DND-41 (cell line): ENCODE measurements around the gene EML3.
A peak's percentile ranks its signal among the peaks of the same experiment; 100 is the strongest.

ENCODE experiments used
- ATAC-seq: fragments of 200-7000 bp; cut with Tn5 transposase; 3 replicates; pipeline ENCODE4 v1.9.1; 2021; ENCODE audit warnings: low read depth; ENCODE audit not compliant: insufficient read depth
- DNase-seq: peaks from one replicate; pipeline ENCODE4 v3.0.0-alpha.2; 2020
- H2AFZ ChIP-seq: 2 replicates; pipeline ENCODE4 v1.6.0; 2012; ENCODE audit warnings: low read depth, low read length
- H3K27ac ChIP-seq: 2 replicates; pipeline ENCODE4 v1.5.1; 2012; ENCODE audit warnings: low read length, inconsistent platforms
- H3K27me3 ChIP-seq: fragments of 200-600 bp; sonication (generic); 2 replicates; pipeline ENCODE4 v1.6.0; 2012; ENCODE audit warnings: low read length, mild to moderate bottlenecking, inconsistent platforms; ENCODE audit not compliant: insufficient read depth, poor library complexity
- H3K36me3 ChIP-seq: 2 replicates; pipeline ENCODE4 v1.5.1; 2012; ENCODE audit warnings: low read length, inconsistent platforms; ENCODE audit not compliant: insufficient read depth
- H3K4me1 ChIP-seq: 2 replicates; pipeline ENCODE4 v1.5.1; 2012; ENCODE audit warnings: mild to moderate bottlenecking, low read length; ENCODE audit not compliant: insufficient read depth
- H3K4me2 ChIP-seq: 2 replicates; pipeline ENCODE4 v1.6.0; 2012; ENCODE audit warnings: mild to moderate bottlenecking, moderate library complexity, low read length, inconsistent platforms; ENCODE audit not compliant: insufficient read depth
- H3K4me3 ChIP-seq, 2 experiments: fragments of 200-600 bp in 1 of 2; shearing (Covaris generic) in 1 of 2; 2 replicates each; pipeline ENCODE4 v1.5.1; 2012 to 2016; ENCODE audit warnings: inconsistent platforms in 2 of 2, low read length in 2 of 2, mild to moderate bottlenecking in 2 of 2, low read depth in 1 of 2, moderate library complexity in 1 of 2
- H3K79me2 ChIP-seq: 2 replicates; pipeline ENCODE4 v1.6.0; 2012; ENCODE audit warnings: low read length, inconsistent platforms; ENCODE audit not compliant: insufficient read depth
- H3K9ac ChIP-seq: 2 replicates; pipeline ENCODE4 v1.6.0; 2012; ENCODE audit warnings: low read depth, mild to moderate bottlenecking, inconsistent platforms, low read length, moderate library complexity
- H3K9me3 ChIP-seq: 2 replicates; pipeline ENCODE4 v1.5.1; 2012; ENCODE audit warnings: low read length, moderate library complexity, mild to moderate bottlenecking, inconsistent platforms; ENCODE audit not compliant: insufficient read depth, severe bottlenecking
- H4K20me1 ChIP-seq: 2 replicates; pipeline ENCODE4 v1.6.0; 2012; ENCODE audit warnings: low read length; ENCODE audit not compliant: insufficient read depth
- CTCF ChIP-seq: IDR thresholded peaks from 2 replicates; pipeline ENCODE4 v1.5.1; 2012; ENCODE audit warnings: borderline replicate concordance, low read length, moderate library complexity, mild to moderate bottlenecking; ENCODE audit not compliant: poor library complexity, severe bottlenecking; ENCODE audit errors: extremely low read depth
- EZH2 ChIP-seq: IDR thresholded peaks from 3 replicates; pipeline ENCODE4 v1.6.1; 2012; ENCODE audit warnings: borderline replicate concordance, low read depth, mild to moderate bottlenecking, moderate library complexity, low read length, inconsistent platforms; ENCODE audit not compliant: severe bottlenecking

The EML3 gene

GRCh38 chr11:62614275-62614674 lies 1.7 kb upstream of the EML3 start:
- DNase-seq (no peak), ATAC-seq (no peak)
- Histone ChIP-seq H3K79me2 (peaks cover 16% of the 10 kb centered on the region), H3K27me3 (no peaks in the 10 kb centered on the region), H3K27ac (0 out of 2 replicates have a peak overlapping the region, but pooled peaks have one; percentile 4), H3K36me3 (peaks cover 30% of the 10 kb centered on the region), H3K9ac (no peak overlapping the region), H3K4me2 (no peak overlapping the region), H3K4me1 (peaks cover 21% of the 10 kb centered on the region), H4K20me1 (no peaks in the 10 kb centered on the region), H3K4me3 (no peak overlapping the region), H3K9me3 (no peaks in the 10 kb centered on the region), H2AFZ (no peak overlapping the region)
- TF ChIP-seq CTCF (no peak), EZH2 (no peak)

GRCh38 chr11:62613291-62613778 lies 760 bp upstream of the EML3 start:
- Histone ChIP-seq H3K79me2 (peaks cover 12% of the 10 kb centered on the region), H3K27me3 (no peaks in the 10 kb centered on the region), H3K9me3 (no peaks in the 10 kb centered on the region), H3K36me3 (peaks cover 34% of the 10 kb centered on the region), H3K4me2 (0 out of 2 replicates have a peak overlapping the region, but pooled peaks have one; percentile 98), H3K4me3 (no peak overlapping the region), H3K9ac (no peak overlapping the region), H3K27ac (no peak overlapping the region; the same call in 1 of the 2 replicates), H3K4me1 (peaks cover 21% of the 10 kb centered on the region), H2AFZ (no peak overlapping the region), H4K20me1 (no peaks in the 10 kb centered on the region)
- TF ChIP-seq EZH2: no peak
- no peak for TF ChIP-seq CTCF
- no peak for ATAC-seq
- no peak for DNase-seq

- peak overlapping the region; percentile 80 for H3K9ac ChIP-seq
- DNase-seq (peak; percentile 61), ATAC-seq (peak; percentile 44)
- peak; percentile 4 for TF ChIP-seq CTCF
- no peak for TF ChIP-seq EZH2
- H3K4me3 ChIP-seq: peak overlapping the region; percentile 82 to 99
- H3K27me3 ChIP-seq: no peaks in the 10 kb centered on the region
- no peaks in the 10 kb centered on the region for H4K20me1 ChIP-seq
- H3K4me1 ChIP-seq: peaks cover 21% of the 10 kb centered on the region
- H3K27ac ChIP-seq: peak overlapping the region; percentile 86
- H3K4me2 ChIP-seq: peak overlapping the region; percentile 98
- H2AFZ ChIP-seq: peak overlapping the region; percentile 96
- peaks cover 12% of the 10 kb centered on the region for H3K79me2 ChIP-seq
- no peaks in the 10 kb centered on the region for H3K9me3 ChIP-seq
- peaks cover 30% of the 10 kb centered on the region for H3K36me3 ChIP-seq
Observed at GRCh38 chr11:62611705-62612365, 740 bp downstream of the EML3 start.
